ENCODE measurements around the gene KCNMA1. TPM values are rescaled to one million over a fixed set of nuclear protein-coding genes. Genes with fewer than 3 reads are reported as not detected.

The KCNMA1 gene
- total and polyA plus RNA-seq, 9 of the 15 experiments (the other 6 are each of a cell fraction or from before 2014, with no cell fraction given): 0.01 to 0.95 (median 0.15) TPM; not detected in 4

GRCh38 chr10:76937181-76937600 is 700.4 kb downstream of the KCNMA1 start:
- no peak overlapping the region for H3K9ac ChIP-seq (ENCODE audit: insufficient read depth in 1 of 2, low read depth in 2 of 2, low read length in 2 of 2)
- ChIA-PET POLR2A (interaction anchor here (1.2 kb wide), 1 partner anchor 14 kb away, joined by 3 read pairs; no protein-coding TSS in a partner anchor), CTCF (ENCODE audit: low intra/inter-chr PET ratio) (no interaction called here)
- in situ Hi-C loops (cut with MboI) (no loop called here), intact Hi-C loops (cut with micrococcal nuclease) (no loop called here)
- H3K36me3 ChIP-seq (ENCODE audit: control insufficient read depth, insufficient read depth, low read length): no peaks in the 10 kb centered on the region
- no peaks in the 10 kb centered on the region for H3K4me1 ChIP-seq (replicated peaks in 1 of 2; ENCODE audit: control insufficient read depth in 2 of 2, insufficient read depth in 2 of 2, low read length in 2 of 2)
- FAIRE-seq (no peak), ATAC-seq (no peak), DNase-seq (ENCODE audit: extremely low read depth in 1 of 4, low spot score in 3 of 4) (no peak)
- no peaks in the 10 kb centered on the region for H3K79me2 ChIP-seq (ENCODE audit: control insufficient read depth, insufficient read depth, low read length)
- no peak overlapping the region for H3K4me3 ChIP-seq
- WGBS (ENCODE audit: insufficient coverage, low coverage, missing lambda C conversion rate): 0% methylated on average over 2 of the region's 2 CpGs
- no peak overlapping the region for H3K4me2 ChIP-seq (ENCODE audit: insufficient read depth, low read length)
- no peaks in the 10 kb centered on the region for H3K9me3 ChIP-seq (replicated peaks; ENCODE audit: control insufficient read depth, insufficient read depth, low read depth, low read length)
- no peaks in the 10 kb centered on the region for H3K9me1 ChIP-seq (ENCODE audit: control insufficient read depth, insufficient read depth, low read length)
- no peak overlapping the region for H3K27ac ChIP-seq (ENCODE audit: extremely low read depth, low read depth, low read length)
- H3K27me3 ChIP-seq (ENCODE audit: control insufficient read depth in 2 of 2, insufficient read depth in 2 of 2, low read length in 2 of 2): no peaks in the 10 kb centered on the region
- H2AFZ ChIP-seq (ENCODE audit: low read depth, low read length): no peak overlapping the region
- no peaks in the 10 kb centered on the region for H4K20me1 ChIP-seq (replicated peaks; ENCODE audit: control insufficient read depth, insufficient read depth, low read length)
- BruUV-seq (replicated peaks): no TSS peak
- TF ChIP-seq, protein P1, sequence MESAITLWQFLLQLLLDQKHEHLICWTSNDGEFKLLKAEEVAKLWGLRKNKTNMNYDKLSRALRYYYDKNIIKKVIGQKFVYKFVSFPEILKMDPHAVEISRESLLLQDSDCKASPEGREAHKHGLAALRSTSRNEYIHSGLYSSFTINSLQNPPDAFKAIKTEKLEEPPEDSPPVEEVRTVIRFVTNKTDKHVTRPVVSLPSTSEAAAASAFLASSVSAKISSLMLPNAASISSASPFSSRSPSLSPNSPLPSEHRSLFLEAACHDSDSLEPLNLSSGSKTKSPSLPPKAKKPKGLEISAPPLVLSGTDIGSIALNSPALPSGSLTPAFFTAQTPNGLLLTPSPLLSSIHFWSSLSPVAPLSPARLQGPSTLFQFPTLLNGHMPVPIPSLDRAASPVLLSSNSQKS (CRISPR knock-in tag; IDR thresholded peaks at IDR 0.05): no peak
- TF ChIP-seq RHOXF2B (CRISPR knock-in tag; conservative IDR thresholded peaks at IDR 0.05) (no peak), ZNF584 (CRISPR knock-in tag; IDR thresholded peaks at IDR 0.05; ENCODE audit: low read depth) (no peak), HMGN3 (IDR thresholded peaks at IDR 0.05; ENCODE audit: borderline replicate concordance, extremely low read depth, insufficient read length, low read depth, low read length) (no peak), STAT5B (CRISPR knock-in tag; IDR thresholded peaks at IDR 0.05) (no peak), ZNF696 (CRISPR knock-in tag; conservative IDR thresholded peaks at IDR 0.05) (no peak), TAF7 (tag; IDR thresholded peaks at IDR 0.05) (no peak), TBL1XR1 (IDR thresholded peaks at IDR 0.05; ENCODE audit: low read length in 2 of 2) (no peak), YY1 (IDR thresholded peaks at IDR 0.05; ENCODE audit: borderline replicate concordance in 1 of 3, control insufficient read depth in 1 of 3, extremely low read depth in 1 of 3, insufficient read depth in 3 of 3, insufficient read length in 1 of 3, insufficient replicate concordance in 2 of 3, low read depth in 1 of 3, low read length in 2 of 3) (no peak), SMAD2 (IDR thresholded peaks at IDR 0.05; ENCODE audit: low read depth, low read length) (no peak), DMBX1 (CRISPR knock-in tag; IDR thresholded peaks at IDR 0.05; ENCODE audit: borderline replicate concordance) (no peak), HDAC8 (tag; IDR thresholded peaks at IDR 0.05) (no peak), NCOA4 (IDR thresholded peaks at IDR 0.05; ENCODE audit: partially characterized antibody) (no peak)
- TF ChIP-seq, protein P2, sequence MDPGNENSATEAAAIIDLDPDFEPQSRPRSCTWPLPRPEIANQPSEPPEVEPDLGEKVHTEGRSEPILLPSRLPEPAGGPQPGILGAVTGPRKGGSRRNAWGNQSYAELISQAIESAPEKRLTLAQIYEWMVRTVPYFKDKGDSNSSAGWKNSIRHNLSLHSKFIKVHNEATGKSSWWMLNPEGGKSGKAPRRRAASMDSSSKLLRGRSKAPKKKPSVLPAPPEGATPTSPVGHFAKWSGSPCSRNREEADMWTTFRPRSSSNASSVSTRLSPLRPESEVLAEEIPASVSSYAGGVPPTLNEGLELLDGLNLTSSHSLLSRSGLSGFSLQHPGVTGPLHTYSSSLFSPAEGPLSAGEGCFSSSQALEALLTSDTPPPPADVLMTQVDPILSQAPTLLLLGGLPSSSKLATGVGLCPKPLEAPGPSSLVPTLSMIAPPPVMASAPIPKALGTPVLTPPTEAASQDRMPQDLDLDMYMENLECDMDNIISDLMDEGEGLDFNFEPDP (CRISPR knock-in tag; IDR thresholded peaks at IDR 0.05): no peak
- TF ChIP-seq, protein P3, sequence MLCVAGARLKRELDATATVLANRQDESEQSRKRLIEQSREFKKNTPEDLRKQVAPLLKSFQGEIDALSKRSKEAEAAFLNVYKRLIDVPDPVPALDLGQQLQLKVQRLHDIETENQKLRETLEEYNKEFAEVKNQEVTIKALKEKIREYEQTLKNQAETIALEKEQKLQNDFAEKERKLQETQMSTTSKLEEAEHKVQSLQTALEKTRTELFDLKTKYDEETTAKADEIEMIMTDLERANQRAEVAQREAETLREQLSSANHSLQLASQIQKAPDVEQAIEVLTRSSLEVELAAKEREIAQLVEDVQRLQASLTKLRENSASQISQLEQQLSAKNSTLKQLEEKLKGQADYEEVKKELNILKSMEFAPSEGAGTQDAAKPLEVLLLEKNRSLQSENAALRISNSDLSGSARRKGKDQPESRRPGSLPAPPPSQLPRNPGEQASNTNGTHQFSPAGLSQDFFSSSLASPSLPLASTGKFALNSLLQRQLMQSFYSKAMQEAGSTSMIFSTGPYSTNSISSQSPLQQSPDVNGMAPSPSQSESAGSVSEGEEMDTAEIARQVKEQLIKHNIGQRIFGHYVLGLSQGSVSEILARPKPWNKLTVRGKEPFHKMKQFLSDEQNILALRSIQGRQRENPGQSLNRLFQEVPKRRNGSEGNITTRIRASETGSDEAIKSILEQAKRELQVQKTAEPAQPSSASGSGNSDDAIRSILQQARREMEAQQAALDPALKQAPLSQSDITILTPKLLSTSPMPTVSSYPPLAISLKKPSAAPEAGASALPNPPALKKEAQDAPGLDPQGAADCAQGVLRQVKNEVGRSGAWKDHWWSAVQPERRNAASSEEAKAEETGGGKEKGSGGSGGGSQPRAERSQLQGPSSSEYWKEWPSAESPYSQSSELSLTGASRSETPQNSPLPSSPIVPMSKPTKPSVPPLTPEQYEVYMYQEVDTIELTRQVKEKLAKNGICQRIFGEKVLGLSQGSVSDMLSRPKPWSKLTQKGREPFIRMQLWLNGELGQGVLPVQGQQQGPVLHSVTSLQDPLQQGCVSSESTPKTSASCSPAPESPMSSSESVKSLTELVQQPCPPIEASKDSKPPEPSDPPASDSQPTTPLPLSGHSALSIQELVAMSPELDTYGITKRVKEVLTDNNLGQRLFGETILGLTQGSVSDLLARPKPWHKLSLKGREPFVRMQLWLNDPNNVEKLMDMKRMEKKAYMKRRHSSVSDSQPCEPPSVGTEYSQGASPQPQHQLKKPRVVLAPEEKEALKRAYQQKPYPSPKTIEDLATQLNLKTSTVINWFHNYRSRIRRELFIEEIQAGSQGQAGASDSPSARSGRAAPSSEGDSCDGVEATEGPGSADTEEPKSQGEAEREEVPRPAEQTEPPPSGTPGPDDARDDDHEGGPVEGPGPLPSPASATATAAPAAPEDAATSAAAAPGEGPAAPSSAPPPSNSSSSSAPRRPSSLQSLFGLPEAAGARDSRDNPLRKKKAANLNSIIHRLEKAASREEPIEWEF (CRISPR knock-in tag; IDR thresholded peaks at IDR 0.05): no peak
